ENCODE results near the gene TXNRD2. TPM values are rescaled to one million over a fixed set of nuclear protein-coding genes. Genes with fewer than 3 reads are reported as not detected.

The TXNRD2 gene
- 18.5 and 21.9 TPM in 2 replicates for total RNA-seq

GRCh38 chr22:19941365-19942082 lies at the start of gene TXNRD2, which contains the start of gene COMT:
TXNRD2 (minus strand) TSS chr22:19941818; CDS start chr22:19941803, 15 bp downstream.
COMT (plus strand) TSS chr22:19941772; CDS start chr22:19962527, 20,755 bp downstream.

GRCh38 chr22:19854778-19855503 lies 86.7 kb downstream of the TXNRD2 start, which contains the start of the genes GNB1L and RTL10:
GNB1L (minus strand) TSS chr22:19854874; CDS start chr22:19821355, 33,519 bp downstream.
RTL10 (minus strand) TSS chr22:19854874; CDS start chr22:19852261, 2,613 bp downstream.

Other genes with a start within 250 kb of the TXNRD2 start
- gene SEPTIN5, start 227.3 kb downstream of the TXNRD2 start, total RNA-seq = 10.0 and 22.6 TPM in 2 replicates
- gene GP1BB, start 218.3 kb downstream of the TXNRD2 start, total RNA-seq = 1.00 and 1.5 TPM in 2 replicates
- gene TBX1, start 181.0 kb downstream of the TXNRD2 start, total RNA-seq = not detected in 2 replicates
- 4.4 and 5.2 TPM in 2 replicates for gene GNB1L, start 86.9 kb downstream of the TXNRD2 start, total RNA-seq
- gene RTL10, start 86.9 kb downstream of the TXNRD2 start, total RNA-seq = 5.7 and 8.0 TPM in 2 replicates
- 237 and 344 TPM in 2 replicates for gene COMT, start within 50 bp of the TXNRD2 start, total RNA-seq
- 4.1 and 4.8 TPM in 2 replicates for gene ARVCF, start 75.0 kb upstream of the TXNRD2 start, total RNA-seq
- gene TANGO2, start 79.3 kb upstream of the TXNRD2 start, total RNA-seq = 42.0 and 49.8 TPM in 2 replicates
- gene DGCR8, start 138.4 kb upstream of the TXNRD2 start, total RNA-seq = 26.0 and 29.5 TPM in 2 replicates
- 115 and 124 TPM in 2 replicates for gene RANBP1, start 174.3 kb upstream of the TXNRD2 start, total RNA-seq
- 34.3 and 47.9 TPM in 2 replicates for gene TRMT2A, start 175.4 kb upstream of the TXNRD2 start, total RNA-seq
- 3.1 and 6.3 TPM in 2 replicates for gene ZDHHC8, start 190.0 kb upstream of the TXNRD2 start, total RNA-seq
- 0.46 and 1.3 TPM in 2 replicates for gene CCDC188, start 209.2 kb upstream of the TXNRD2 start, total RNA-seq